Esophagus muscularis mucosa (tissue), 3 donors: ENCODE results near the gene GALNT11.

Source experiments
- CTCF ChIP-seq, 3 experiments: fragments of 200-600 bp in 2 of 3; fragments of 450-650 bp in 1 of 3; sonication (generic) in 2 of 3; IDR thresholded peaks; one replicate each; pipeline ENCODE4 v1.5.1; 2017 to 2019; ENCODE audit warnings: antibody characterized with exemption in 3 of 3, mild to moderate bottlenecking in 2 of 3, moderate library complexity in 1 of 3
- POLR2A ChIP-seq: fragments of 450-650 bp; IDR thresholded peaks from one replicate; pipeline ENCODE4 v1.6.1; 2017; ENCODE audit warnings: antibody characterized with exemption, moderate library complexity, mild to moderate bottlenecking, low read depth

GRCh38 chr7:152006336-152006735, 19.1 kb upstream of the GALNT11 start:
- TF ChIP-seq CTCF (IDR thresholded peaks at IDR 0.05) (no peak), POLR2A (no peak)
